ENCODE measurements around the gene SH3GLB2.
"Not testable (repeated sequence)": the region's sequence is repeated elsewhere in the genome, so short reads cannot be mapped to it uniquely, and the experiment has no call there.

SH3GLB2 gene

DNA sequence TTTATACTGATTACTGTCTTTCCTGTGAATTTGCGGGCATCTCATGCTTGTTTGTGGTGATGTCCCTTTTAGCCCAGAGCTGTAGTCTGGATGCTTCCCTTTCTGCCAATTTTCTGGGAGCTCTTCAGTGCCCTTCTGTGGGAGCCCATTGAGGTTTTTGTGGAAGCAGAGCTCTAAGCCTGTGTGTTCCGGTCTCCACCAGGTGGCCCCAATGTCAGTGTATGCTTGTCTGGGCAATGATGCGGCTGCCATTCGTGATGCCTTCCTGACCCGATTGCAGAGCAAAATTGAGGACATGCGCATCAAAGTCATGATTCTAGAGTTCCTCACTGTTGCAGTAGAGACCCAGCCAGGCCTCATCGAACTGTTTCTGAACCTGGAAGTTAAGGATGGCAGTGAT is 35.1 kb downstream of the SH3GLB2 start:
- peak; percentile 46 for DNase-seq

DNA sequence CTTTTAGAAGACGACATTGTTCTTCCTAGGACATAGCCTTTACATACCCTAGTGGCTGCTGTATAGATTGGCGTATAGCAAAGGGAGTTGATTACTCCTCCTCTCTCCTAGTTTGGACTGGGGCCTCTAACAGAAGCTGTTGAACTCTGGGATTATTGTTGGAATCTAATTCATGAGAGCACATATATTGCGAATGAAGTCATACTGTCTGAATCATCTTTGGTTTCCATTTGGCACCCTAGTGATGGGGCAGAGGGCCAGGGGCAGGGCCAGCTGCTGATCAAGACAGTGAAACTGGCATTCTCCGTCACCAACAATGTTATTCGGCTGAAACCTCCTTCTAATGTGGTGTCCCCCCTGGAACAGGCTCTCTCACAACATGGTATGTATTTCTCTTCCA is 40.3 kb downstream of the SH3GLB2 start:
- no peak for DNase-seq

DNA sequence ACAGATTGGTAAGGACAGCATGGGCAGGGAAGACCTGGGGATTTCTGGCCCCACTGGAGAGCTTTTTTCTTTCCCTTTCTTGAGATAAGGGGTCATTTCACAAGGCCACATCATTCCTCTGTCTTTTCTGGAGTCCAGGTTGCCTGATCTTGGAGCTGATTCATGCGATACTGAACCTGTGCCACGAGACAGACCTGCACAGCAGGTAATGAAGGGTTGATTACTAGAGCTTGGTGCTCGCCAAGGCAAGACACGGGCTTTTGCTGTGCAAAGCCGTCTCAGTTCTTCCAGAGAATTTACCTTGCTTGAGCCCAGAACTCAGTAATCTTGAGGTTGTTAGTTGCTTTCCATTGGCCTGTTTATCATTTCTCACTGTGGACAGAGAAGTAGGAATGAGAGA is 41.5 kb downstream of the SH3GLB2 start:
- DNase-seq, result no peak

DNA sequence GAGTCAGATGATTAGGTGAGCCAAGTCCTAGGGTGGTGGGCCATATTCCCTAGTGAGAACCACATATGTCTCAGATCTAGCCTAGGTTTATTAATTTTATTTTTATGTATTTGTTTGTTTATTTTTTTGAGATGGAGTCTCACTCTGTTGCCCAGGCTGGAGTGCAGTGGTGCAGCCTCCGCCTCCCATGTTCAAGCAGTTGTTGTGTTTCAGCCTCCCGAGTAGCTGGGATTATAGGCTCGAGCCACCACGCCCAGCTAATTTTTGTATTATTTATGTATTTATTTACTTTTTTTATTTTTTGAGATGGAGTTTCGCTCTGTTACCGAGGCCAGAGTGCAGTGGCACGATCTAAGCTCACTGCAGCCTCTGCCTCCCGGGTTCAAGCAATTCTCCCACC is 44.6 kb downstream of the SH3GLB2 start:
- DNase-seq, result no peak

DNA sequence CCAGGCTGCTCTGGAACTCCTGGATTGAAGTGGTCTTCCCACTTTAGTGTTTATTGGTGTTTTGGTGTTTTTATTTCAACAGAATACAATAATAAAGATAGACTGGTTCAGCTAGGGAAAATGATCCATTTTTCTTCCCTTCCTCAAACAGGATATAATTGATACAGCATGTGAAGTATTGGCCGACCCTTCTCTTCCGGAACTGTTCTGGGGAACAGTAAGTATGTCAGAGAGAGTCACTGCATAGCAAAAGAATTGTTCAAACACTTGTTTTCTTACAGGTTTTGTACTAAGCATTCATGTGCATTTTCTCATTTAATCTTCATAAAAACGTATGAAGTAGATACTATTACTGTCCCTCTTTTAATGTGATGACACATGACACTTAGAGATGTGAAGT is 49.0 kb downstream of the SH3GLB2 start:
- DNase-seq, result no peak

DNA sequence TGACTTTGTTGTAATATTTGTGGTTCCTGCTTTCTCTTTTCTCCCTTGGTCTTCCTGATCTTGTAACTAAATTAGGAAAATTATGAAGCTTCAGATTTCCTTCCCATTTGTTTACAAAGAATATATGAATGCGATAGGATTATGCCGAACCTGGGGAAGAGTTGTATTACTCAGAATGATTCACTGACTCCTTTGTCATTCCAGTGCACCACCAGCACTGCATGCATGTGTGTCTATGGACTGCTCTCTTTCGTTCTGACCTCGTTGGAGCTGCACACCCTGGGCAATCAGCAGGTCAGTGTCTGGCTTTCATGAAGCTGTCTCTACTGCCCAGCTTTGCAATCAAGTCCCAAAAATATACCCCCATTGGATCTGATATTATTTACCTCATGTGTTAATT is 55.2 kb downstream of the SH3GLB2 start:
- DNase-seq, result no peak

DNA sequence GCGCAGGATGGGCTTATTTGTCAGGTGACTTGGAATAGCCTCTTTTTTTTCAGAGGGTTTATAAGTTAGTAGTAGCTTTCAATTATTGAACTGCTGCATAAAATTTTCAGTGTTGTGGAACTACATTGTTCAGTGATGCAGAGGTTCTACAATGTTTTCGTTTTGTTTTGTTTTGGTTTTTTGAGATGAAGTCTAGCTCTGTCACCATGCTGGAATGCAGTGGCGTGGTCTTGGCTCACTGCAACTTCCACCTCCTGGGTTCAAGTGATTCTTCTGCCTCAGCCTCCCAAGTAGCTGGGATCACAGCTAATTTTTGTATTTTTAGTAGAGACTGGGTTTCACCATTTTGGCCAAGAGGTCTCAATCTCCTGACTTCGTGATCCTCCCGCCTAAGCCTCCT is 58.6 kb downstream of the SH3GLB2 start:
- DNase-seq, result no peak

DNA sequence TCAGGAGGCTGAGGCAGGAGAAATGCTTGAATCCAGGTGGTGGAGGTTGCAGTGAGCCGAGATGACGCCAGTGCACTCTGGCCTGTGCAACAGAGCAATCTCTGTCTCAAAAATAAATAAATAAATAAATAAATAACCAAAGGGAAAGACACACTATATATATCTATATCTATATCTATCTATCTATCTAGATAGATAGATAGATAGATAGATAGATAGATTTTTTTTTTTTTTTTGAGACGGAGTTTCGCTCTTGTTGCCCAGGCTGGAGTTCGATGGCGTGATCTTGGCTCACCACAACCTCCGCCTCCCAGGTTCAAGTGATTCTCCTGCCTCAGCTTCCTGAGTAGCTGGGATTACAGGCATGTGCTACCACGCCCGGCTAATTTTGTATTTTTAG is 66.7 kb downstream of the SH3GLB2 start:
- DNase-seq, result not testable (repeated sequence)

Measured in hematopoietic multipotent progenitor cell treated with erythropoietin and hydrocortisone succinate and interleukin-3 and kit ligand, for 6 days (in vitro differentiated cells).